Stimulated activated CD4-positive, alpha-beta T cell treated with anti-CD3 and anti-CD28 coated beads, Interleukin-2, amount 100 ng/mL, for 24 hours (primary cell): Measurements from ENCODE around the gene ICE2.

Experiments used
- DNase-seq, 2 donors: peaks; one replicate each; pipeline ENCODE4 v3.0.0-alpha.2; 2020

Gene ICE2

GRCh38 chr15:60478566-60479360 lies at the start of gene ICE2:
Gene ICE2, minus strand, starts transcription at chr15:60479142. Its CDS starts 1,165 bp downstream, at chr15:60477977.
- peak; percentile 97 to 98 for DNase-seq

- no peak for DNase-seq
Observed at GRCh38 chr15:60528530-60528929, 49.6 kb upstream of the ICE2 start.

- no peak for DNase-seq
Observed at GRCh38 chr15:60527456-60527855, 48.5 kb upstream of the ICE2 start.

GRCh38 chr15:60526127-60526616 lies 47.2 kb upstream of the ICE2 start:
- DNase-seq = no peak

GRCh38 chr15:60525341-60526039 lies 46.5 kb upstream of the ICE2 start:
- DNase-seq = no peak

- no peak for DNase-seq
Observed at GRCh38 chr15:60523056-60523455, 44.1 kb upstream of the ICE2 start.

- DNase-seq = peak; percentile 85 to 86
Observed at GRCh38 chr15:60520825-60521368, 42.0 kb upstream of the ICE2 start.

GRCh38 chr15:60520013-60520824 lies 41.3 kb upstream of the ICE2 start:
- DNase-seq = no peak

- no peak for DNase-seq
Observed at GRCh38 chr15:60519218-60519617, 40.3 kb upstream of the ICE2 start.

- no peak for DNase-seq
Observed at GRCh38 chr15:60518511-60518910, 39.6 kb upstream of the ICE2 start.

GRCh38 chr15:60514261-60514881 lies 35.4 kb upstream of the ICE2 start:
- no peak for DNase-seq

- no peak for DNase-seq
Observed at GRCh38 chr15:60513676-60514075, 34.7 kb upstream of the ICE2 start.

- no peak for DNase-seq
Observed at GRCh38 chr15:60512937-60513336, 34.0 kb upstream of the ICE2 start.

GRCh38 chr15:60511351-60512031 lies 32.5 kb upstream of the ICE2 start:
- no peak for DNase-seq

GRCh38 chr15:60510006-60510405 lies 31.1 kb upstream of the ICE2 start:
- no peak for DNase-seq

GRCh38 chr15:60509470-60509869 lies 30.5 kb upstream of the ICE2 start:
- DNase-seq = no peak

- DNase-seq = no peak
Observed at GRCh38 chr15:60508442-60508841, 29.5 kb upstream of the ICE2 start.

- peak; percentile 21 to 45 for DNase-seq
Observed at GRCh38 chr15:60507596-60508424, 28.9 kb upstream of the ICE2 start.

GRCh38 chr15:60496853-60497252 lies 17.9 kb upstream of the ICE2 start:
- no peak for DNase-seq

- DNase-seq = no peak
Observed at GRCh38 chr15:60494108-60494507, 15.2 kb upstream of the ICE2 start.

GRCh38 chr15:60493166-60493565 lies 14.2 kb upstream of the ICE2 start:
- DNase-seq = no peak
